GM20000 (cell line): ENCODE results near the gene CADM4.

Experiments
- DNase-seq: peaks from one replicate; pipeline ENCODE4 v3.0.0; 2012; ENCODE audit warnings: low spot score
- TF ChIP-seq, protein P1 (sequence below): IDR thresholded peaks from 2 replicates; pipeline ENCODE4 v1.5.1; 2012; ENCODE audit warnings: mild to moderate bottlenecking, control low read depth; ENCODE audit errors: extremely low read depth, missing control alignments

The CADM4 gene

DNA sequence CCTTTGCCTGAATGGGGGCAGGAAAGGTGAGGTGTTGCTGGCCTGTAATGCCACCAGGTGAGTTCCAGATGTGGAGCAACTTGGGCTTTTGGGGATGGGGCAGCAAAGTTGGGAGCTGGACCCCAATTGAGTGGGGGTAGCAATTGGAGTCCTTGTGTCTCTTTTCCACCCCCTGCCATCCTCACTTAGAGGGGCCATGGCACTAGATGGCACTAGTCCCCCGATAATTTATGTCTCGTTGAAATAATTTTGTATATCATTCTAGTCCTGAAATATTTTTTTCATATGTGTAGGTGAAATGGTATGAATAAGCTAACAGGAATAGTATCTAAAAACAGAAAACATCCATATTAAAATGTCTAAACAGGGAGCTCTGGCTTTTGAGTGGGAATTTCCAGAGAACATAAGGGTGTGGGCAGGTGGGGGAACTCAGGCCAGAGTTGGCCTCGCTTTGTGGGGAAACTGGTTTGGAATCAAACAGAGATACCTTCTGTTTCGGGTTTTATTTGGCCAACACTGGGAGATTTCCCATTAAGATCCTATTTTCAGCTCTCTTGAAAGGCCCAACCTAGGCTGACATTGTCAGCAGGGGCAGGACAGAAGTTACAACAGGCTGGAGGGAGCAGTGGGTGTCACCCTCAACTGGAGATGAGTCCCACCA lies 39.9 kb downstream of the CADM4 start:
- TF ChIP-seq, protein P1, sequence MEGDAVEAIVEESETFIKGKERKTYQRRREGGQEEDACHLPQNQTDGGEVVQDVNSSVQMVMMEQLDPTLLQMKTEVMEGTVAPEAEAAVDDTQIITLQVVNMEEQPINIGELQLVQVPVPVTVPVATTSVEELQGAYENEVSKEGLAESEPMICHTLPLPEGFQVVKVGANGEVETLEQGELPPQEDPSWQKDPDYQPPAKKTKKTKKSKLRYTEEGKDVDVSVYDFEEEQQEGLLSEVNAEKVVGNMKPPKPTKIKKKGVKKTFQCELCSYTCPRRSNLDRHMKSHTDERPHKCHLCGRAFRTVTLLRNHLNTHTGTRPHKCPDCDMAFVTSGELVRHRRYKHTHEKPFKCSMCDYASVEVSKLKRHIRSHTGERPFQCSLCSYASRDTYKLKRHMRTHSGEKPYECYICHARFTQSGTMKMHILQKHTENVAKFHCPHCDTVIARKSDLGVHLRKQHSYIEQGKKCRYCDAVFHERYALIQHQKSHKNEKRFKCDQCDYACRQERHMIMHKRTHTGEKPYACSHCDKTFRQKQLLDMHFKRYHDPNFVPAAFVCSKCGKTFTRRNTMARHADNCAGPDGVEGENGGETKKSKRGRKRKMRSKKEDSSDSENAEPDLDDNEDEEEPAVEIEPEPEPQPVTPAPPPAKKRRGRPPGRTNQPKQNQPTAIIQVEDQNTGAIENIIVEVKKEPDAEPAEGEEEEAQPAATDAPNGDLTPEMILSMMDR = no peak
- DNase-seq = no peak

DNA sequence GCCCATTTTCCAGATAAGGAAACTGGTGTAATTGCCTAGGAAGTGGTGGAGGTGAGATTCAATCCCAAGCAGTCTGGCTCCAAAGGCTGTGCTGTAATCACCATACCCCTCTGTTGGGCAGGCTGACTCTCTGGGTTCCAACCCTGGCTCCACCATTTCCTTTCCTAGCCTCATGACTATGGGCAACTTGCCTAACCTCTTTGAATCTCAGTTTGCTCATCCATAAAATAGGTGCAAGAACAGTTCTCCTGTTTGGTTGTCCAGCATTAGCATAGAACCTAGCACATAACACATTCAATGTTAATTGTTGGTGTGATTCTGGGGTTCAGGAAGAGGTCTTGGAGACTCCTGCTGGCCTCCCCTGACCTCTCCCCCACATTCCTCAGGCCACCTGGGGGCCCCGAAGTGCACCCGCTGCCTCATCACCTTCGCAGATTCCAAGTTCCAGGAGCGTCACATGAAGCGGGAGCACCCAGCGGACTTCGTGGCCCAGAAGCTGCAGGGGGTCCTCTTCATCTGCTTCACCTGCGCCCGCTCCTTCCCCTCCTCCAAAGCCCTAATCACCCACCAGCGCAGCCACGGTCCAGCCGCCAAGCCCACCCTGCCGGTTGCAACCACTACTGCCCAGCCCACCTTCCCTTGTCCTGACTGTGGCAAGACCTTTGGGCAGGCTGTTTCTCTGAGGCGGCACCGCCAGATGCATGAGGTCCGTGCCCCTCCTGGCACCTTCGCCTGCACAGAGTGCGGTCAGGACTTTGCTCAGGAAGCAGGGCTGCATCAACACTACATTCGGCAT lies 41.0 kb downstream of the CADM4 start:
- no peak for DNase-seq
- TF ChIP-seq, protein P1 = no peak

DNA sequence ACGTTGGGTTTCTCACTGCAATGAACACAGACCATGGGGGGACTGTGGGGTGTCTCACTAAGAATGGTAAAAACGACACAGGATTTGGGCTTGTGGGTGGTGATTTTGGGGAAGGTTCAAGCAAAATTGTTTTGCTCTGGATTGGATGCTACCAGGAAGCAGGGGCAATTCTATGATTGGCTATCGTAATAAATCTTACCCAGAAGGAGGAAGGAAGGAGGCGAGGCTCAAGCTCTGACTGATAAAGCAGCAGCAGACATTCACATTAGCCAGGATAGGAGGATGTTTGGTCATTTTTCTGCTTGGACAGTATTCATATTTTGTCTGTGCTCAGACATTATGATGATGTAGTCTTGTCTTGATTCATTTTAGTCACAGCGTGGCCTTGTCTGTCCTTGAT lies 41.8 kb downstream of the CADM4 start:
- TF ChIP-seq, protein P1 = no peak
- no peak for DNase-seq

DNA sequence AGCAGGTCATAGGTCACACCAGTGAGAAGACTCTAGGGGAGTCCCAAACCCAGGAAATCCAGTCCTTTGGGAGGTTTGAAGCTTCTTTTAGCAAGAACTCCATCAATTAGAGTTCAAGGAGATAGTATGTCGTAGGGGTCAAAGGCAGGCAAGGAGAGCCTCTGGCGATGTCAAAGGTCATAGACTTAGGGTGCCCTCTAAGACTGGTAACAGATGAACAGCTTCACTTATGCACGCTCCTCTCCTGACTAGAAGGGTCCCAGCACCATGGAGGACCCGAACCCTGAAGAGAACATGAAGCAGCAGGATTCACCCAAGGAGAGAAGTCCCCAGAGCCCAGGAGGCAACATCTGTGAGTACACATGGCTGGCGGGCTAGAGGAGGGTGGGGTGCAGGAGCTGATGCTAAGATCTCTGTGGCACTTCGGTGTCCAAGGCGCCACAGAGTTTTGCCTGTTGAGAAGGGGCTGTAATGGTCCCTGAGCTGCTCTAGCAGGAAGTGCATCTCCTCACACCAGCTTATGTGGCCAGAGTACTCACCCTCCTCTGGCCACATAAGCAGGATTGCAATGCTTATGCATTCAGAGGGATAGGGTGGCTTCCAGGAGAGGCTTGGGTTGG lies 42.7 kb downstream of the CADM4 start:
- TF ChIP-seq, protein P1 = no peak
- DNase-seq = no peak

DNA sequence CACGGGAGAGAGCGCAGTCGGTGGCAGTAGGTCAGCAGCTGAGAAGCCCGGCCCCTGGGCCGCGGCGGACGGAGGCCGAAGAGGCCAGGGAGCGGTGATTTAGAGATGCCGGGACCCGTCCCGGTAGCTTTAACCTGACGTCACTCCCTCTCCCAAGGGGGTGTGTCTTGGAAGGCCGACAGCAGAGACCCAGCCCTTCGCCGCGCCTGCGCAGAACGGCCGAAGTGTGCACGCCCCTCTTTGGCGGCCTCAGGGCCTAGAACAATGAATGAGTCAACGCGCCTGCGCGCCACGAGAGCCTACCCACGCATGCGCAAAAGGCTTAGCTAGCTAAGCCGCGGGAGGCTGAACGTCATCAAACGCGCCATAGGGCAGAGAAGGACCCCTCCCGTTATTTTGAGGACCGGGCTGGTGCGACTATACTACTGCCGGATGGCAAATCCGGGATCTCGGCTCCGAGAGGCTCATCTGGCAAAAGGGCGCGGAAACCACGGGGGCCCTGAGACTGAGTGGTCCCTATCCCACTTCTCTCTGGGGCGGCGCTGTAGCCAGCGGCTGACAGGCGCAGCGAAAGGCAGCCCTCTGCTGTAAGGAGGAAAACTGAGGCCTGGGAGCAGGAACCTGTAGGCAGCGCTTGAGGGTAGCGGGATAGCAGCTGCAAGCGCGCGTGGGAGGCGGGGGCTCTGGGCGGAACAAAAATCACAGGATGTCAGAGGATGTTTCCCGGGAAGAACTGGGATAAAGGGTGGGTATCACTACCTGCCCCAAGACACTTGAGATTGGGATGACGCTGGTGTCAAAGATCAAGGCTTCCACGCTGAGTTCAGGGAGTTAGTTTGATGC lies 43.4 kb downstream of the CADM4 start, which contains the start of the genes IRGQ and ZNF576:
TSS of gene IRGQ (minus strand) at position 136 of the 843 bp plus-strand sequence. CDS start 796 bp downstream, outside the sequence.
TSS of gene ZNF576 (plus strand) at position 597 of the 843 bp plus-strand sequence. CDS start 514 bp downstream, outside the sequence.
- peak; percentile 98 for DNase-seq
- TF ChIP-seq, protein P1 = no peak

DNA sequence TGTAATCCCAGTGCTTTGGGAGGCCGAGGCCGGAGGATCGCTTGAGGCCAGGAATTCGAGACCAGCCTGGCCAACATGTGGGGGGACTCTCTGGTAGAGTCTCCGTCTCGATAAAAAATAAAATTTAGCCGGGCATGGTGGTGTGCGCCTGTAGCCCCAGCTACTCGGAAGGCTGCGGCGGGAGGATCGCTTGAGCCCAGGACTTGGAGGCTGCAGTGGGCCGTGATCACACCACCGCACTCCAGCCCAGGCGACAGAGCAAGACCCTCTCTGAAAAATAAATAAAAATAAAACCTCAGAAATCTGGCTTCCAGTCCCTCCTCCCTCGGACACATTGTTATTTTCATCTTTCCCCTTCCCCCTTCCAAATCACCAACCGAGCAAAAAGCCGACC lies 44.0 kb downstream of the CADM4 start:
- TF ChIP-seq, protein P1 = no peak
- DNase-seq = no peak
